ENCODE results near the gene SAMD1. TPM values are rescaled to one million over a fixed set of nuclear protein-coding genes. Genes with fewer than 3 reads are reported as not detected.

Gene SAMD1
- total and polyA plus RNA-seq, 9 of the 15 experiments (the other 6 are each of a cell fraction or from before 2014, with no cell fraction given) = 2.9 to 96.0 (median 43.5) TPM

DNA sequence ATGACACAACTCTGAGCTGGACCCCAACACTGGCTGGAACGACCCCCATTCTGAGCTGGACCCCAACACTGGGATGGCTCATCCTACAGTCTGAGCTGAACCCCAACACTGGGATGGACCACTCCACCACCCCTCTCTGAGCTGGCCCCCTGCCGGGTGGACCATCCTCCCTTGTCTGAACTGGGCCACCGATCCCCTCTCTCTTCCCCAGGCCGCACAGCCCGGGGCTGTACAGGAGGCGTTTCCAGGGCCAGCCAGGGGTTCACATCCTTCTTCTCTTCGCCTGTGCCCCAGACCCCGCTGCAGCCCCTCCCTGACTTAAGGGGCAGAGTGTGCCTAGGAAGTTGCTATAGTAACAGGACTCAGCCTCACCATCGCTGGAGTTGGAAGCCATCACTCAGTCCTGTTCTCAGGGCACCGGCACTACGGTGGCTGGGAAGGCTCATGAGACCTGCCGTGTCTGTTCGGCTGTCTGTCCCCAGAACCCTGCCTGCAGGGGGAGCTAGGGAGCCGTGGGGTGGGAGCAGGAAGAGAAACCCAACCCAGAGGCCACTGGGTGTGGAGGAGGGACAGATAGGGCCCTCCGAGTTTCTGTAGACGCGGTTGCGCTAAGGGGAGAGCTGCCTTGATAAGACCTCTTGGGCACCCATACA lies 23.3 kb upstream of the SAMD1 start (continued):
- TF ChIP-seq IFI16 (CRISPR knock-in tag; IDR thresholded peaks at IDR 0.05) (no peak), BHLHE40 (IDR thresholded peaks at IDR 0.05; ENCODE audit: low read length) (no peak; the same call in 1 of the 2 replicates), ZNF354B (CRISPR knock-in tag; IDR thresholded peaks at IDR 0.05) (no peak), MYC (IDR thresholded peaks at IDR 0.05; ENCODE audit: low read depth, low read length) (peak; percentile 46; the same call in 1 of the 2 replicates), MYC (CRISPR knock-in tag; IDR thresholded peaks at IDR 0.05; ENCODE audit: borderline replicate concordance, low read depth) (no peak), IRF9 (tag; IDR thresholded peaks at IDR 0.05) (no peak), MCM7 (IDR thresholded peaks at IDR 0.05) (peak in 1 of 2 experiments; percentile 82; a peak in 1 of 4 replicates), C11orf30 (IDR thresholded peaks at IDR 0.05; ENCODE audit: low read depth) (no peak), YBX1 (IDR thresholded peaks at IDR 0.05) (no peak), GTF2F1 (IDR thresholded peaks at IDR 0.05; ENCODE audit: low read depth, low read length) (no peak), ZNF24 (IDR thresholded peaks at IDR 0.05) (no peak), ZNF766 (CRISPR knock-in tag; conservative IDR thresholded peaks at IDR 0.05) (no peak; the same call in 1 of the 2 replicates), CHD1 (IDR thresholded peaks at IDR 0.05; ENCODE audit: low read length) (no peak), POU5F1 (IDR thresholded peaks at IDR 0.05; ENCODE audit: borderline replicate concordance, low read depth, low read length, partially characterized antibody) (peak; percentile 87), HCFC1 (IDR thresholded peaks at IDR 0.05; ENCODE audit: low read depth, low read length) (peak; percentile 49; the same call in 1 of the 2 replicates), PCBP2 (IDR thresholded peaks at IDR 0.05; ENCODE audit: low read depth, low read length, poor library complexity, severe bottlenecking) (no peak), NFE2L1 (tag; IDR thresholded peaks at IDR 0.05; ENCODE audit: borderline replicate concordance, low read depth) (no peak)
- TF ChIP-seq, protein P1, sequence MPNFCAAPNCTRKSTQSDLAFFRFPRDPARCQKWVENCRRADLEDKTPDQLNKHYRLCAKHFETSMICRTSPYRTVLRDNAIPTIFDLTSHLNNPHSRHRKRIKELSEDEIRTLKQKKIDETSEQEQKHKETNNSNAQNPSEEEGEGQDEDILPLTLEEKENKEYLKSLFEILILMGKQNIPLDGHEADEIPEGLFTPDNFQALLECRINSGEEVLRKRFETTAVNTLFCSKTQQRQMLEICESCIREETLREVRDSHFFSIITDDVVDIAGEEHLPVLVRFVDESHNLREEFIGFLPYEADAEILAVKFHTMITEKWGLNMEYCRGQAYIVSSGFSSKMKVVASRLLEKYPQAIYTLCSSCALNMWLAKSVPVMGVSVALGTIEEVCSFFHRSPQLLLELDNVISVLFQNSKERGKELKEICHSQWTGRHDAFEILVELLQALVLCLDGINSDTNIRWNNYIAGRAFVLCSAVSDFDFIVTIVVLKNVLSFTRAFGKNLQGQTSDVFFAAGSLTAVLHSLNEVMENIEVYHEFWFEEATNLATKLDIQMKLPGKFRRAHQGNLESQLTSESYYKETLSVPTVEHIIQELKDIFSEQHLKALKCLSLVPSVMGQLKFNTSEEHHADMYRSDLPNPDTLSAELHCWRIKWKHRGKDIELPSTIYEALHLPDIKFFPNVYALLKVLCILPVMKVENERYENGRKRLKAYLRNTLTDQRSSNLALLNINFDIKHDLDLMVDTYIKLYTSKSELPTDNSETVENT (CRISPR knock-in tag; IDR thresholded peaks at IDR 0.05) = no peak
- TF ChIP-seq, protein P2, sequence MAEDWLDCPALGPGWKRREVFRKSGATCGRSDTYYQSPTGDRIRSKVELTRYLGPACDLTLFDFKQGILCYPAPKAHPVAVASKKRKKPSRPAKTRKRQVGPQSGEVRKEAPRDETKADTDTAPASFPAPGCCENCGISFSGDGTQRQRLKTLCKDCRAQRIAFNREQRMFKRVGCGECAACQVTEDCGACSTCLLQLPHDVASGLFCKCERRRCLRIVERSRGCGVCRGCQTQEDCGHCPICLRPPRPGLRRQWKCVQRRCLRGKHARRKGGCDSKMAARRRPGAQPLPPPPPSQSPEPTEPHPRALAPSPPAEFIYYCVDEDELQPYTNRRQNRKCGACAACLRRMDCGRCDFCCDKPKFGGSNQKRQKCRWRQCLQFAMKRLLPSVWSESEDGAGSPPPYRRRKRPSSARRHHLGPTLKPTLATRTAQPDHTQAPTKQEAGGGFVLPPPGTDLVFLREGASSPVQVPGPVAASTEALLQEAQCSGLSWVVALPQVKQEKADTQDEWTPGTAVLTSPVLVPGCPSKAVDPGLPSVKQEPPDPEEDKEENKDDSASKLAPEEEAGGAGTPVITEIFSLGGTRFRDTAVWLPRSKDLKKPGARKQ (CRISPR knock-in tag; IDR thresholded peaks at IDR 0.05) = no peak
- TF ChIP-seq, protein P3, sequence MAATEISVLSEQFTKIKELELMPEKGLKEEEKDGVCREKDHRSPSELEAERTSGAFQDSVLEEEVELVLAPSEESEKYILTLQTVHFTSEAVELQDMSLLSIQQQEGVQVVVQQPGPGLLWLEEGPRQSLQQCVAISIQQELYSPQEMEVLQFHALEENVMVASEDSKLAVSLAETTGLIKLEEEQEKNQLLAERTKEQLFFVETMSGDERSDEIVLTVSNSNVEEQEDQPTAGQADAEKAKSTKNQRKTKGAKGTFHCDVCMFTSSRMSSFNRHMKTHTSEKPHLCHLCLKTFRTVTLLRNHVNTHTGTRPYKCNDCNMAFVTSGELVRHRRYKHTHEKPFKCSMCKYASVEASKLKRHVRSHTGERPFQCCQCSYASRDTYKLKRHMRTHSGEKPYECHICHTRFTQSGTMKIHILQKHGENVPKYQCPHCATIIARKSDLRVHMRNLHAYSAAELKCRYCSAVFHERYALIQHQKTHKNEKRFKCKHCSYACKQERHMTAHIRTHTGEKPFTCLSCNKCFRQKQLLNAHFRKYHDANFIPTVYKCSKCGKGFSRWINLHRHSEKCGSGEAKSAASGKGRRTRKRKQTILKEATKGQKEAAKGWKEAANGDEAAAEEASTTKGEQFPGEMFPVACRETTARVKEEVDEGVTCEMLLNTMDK (IDR thresholded peaks at IDR 0.05; ENCODE audit: borderline replicate concordance, insufficient read depth, low read depth, low read length, poor library complexity, severe bottlenecking) = peak; percentile 56
